H1 (cell line): ENCODE results near the gene SLC1A2.

Source experiments
- CTCF ChIP-seq, 3 experiments: IDR thresholded peaks; 1 replicate in 2 of 3; 2 replicates in 1 of 3; pipeline versions ENCODE4 v1.5.1 to v1.6.1; 2011; ENCODE audit warnings: low read length in 3 of 3, mild to moderate bottlenecking in 3 of 3, inconsistent platforms in 2 of 3, low read depth in 1 of 3, moderate library complexity in 1 of 3; ENCODE audit not compliant: insufficient read depth in 1 of 3; ENCODE audit errors: control extremely low read depth in 1 of 3
- HDAC6 ChIP-seq: IDR thresholded peaks from one replicate; pipeline ENCODE4 v1.7.1; 2012; ENCODE audit warnings: low read depth, mild to moderate bottlenecking, inconsistent platforms, low read length, moderate library complexity
- POLR2A ChIP-seq, 2 experiments: IDR thresholded peaks; 1 replicate in 1 of 2; 2 replicates in 1 of 2; pipeline ENCODE4 v1.6.1; 2011; ENCODE audit warnings: low read depth in 2 of 2, low read length in 2 of 2, mild to moderate bottlenecking in 2 of 2; ENCODE audit errors: control extremely low read depth in 1 of 2
- RFX5 ChIP-seq: IDR thresholded peaks from 2 replicates; pipeline ENCODE4 v1.6.1; 2011; ENCODE audit warnings: low read depth, low read length, improper control_type of control experiment, borderline replicate concordance
- SIN3A ChIP-seq, 2 experiments: IDR thresholded peaks in 1 of 2; conservative IDR thresholded peaks in 1 of 2; 2 replicates each; pipeline ENCODE4 v1.6.1; 2011 to 2012; ENCODE audit warnings: low read length in 2 of 2, improper control_type of control experiment in 1 of 2, low read depth in 1 of 2, mild to moderate bottlenecking in 1 of 2
- YY1 ChIP-seq: IDR thresholded peaks from 2 replicates; pipeline ENCODE4 v1.6.1; 2011; ENCODE audit warnings: low read depth, mild to moderate bottlenecking, low read length

DNA sequence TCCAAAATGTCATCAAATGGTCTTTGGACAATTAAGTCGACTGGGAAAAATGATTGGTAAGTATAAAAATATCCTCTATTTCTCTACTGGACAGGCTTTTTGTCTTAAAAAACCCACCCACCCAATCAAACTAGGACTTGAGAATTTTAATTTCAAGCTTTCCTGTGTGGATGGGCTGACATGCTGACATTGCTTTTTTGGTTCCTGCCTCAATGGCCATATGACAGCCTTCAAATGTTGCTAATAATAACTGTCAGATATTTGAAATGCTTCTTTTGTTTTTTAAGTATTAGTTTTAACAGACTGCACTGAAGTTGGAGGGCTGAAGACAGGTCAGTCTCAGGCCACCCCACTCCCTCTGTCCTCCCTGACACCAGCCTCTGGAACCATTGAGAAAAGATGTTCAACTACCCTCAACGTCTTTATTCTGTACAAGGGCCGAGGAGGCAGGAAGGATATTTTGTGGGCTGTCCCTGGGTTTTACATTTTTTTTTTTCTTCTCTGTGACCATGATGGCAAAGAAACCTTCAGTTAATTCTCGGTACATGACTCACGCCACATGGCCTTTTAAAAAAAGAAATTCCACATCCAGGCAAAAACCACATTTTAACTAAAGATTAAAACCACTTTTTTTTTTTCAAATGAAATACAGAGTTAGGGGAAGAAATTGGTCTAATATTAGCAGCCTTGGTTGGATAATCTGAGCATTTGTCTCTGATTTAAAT is 130.4 kb downstream of the SLC1A2 start:
- TF ChIP-seq CTCF (IDR thresholded peaks at IDR 0.05; ENCODE audit: control extremely low read depth in 1 of 3, insufficient read depth in 1 of 3, low read depth in 1 of 3, low read length in 3 of 3) (no peak), HDAC6 (no peak), POLR2A (IDR thresholded peaks at IDR 0.05; ENCODE audit: control extremely low read depth in 1 of 2, low read depth in 2 of 2, low read length in 2 of 2) (no peak), YY1 (no peak), SIN3A (conservative IDR thresholded peaks at IDR 0.05 in 1 of 2, IDR thresholded peaks at IDR 0.05 in 1 of 2; ENCODE audit: low read depth in 1 of 2, low read length in 2 of 2) (no peak), RFX5 (no peak)
